HepG2 (cell line): Measurements from ENCODE around the gene NFATC4. TPM values are rescaled to one million over a fixed set of nuclear protein-coding genes. Genes with fewer than 3 reads are reported as not detected.
A peak's percentile ranks its signal among the peaks of the same experiment; 100 is the strongest.

Experiments
- ADNP ChIP-seq: sonication (generic); formaldehyde crosslinking; IDR thresholded peaks from 2 replicates; pipeline ENCODE4 v1.4.0; 2020; ENCODE audit warnings: missing genetic modification reagents
- ARHGAP35 ChIP-seq: sonication (generic); formaldehyde crosslinking; IDR thresholded peaks from 2 replicates; pipeline ENCODE4 v1.9.0; 2022; ENCODE audit warnings: mild to moderate bottlenecking, inconsistent platforms, moderate library complexity, missing genetic modification reagents, borderline replicate concordance
- ETV5 ChIP-seq: IDR thresholded peaks from 2 replicates; pipeline ENCODE4 v1.6.1; 2018; ENCODE audit warnings: missing biosample characterization, missing genetic modification reagents, inconsistent platforms, borderline replicate concordance
- JUND ChIP-seq: sonication (generic); formaldehyde crosslinking; IDR thresholded peaks from 2 replicates; pipeline ENCODE4 v1.8.0; 2022; ENCODE audit warnings: mild to moderate bottlenecking, missing genetic modification reagents
- KDM1A ChIP-seq: IDR thresholded peaks from 2 replicates; pipeline ENCODE4 v1.6.1; 2016; ENCODE audit warnings: missing compliant biosample characterization
- KDM2A ChIP-seq: sonication (generic); formaldehyde crosslinking; IDR thresholded peaks from 2 replicates; pipeline ENCODE4 v1.4.0; 2020; ENCODE audit warnings: low read depth, missing genetic modification reagents, borderline replicate concordance
- MIER2 ChIP-seq: IDR thresholded peaks from 2 replicates; pipeline ENCODE4 v1.6.1; 2016; ENCODE audit warnings: missing biosample characterization, missing genetic modification reagents
- NCOA1 ChIP-seq: sonication (generic); formaldehyde crosslinking; IDR thresholded peaks from 2 replicates; pipeline ENCODE4 v1.9.0; 2021; ENCODE audit warnings: missing genetic modification reagents
- RERE ChIP-seq: IDR thresholded peaks from 2 replicates; pipeline ENCODE4 v1.6.1; 2016; ENCODE audit warnings: low read depth, missing genetic modification reagents, missing compliant biosample characterization
- RXRB ChIP-seq: IDR thresholded peaks from 2 replicates; pipeline ENCODE4 v1.6.1; 2016; ENCODE audit warnings: borderline replicate concordance, missing genetic modification reagents, missing compliant biosample characterization
- THAP7 ChIP-seq: sonication (generic); formaldehyde crosslinking; IDR thresholded peaks from 2 replicates; pipeline ENCODE4 v1.8.1; 2023; ENCODE audit warnings: mild to moderate bottlenecking, missing genetic modification reagents
- TRIM24 ChIP-seq: sonication (generic); formaldehyde crosslinking; IDR thresholded peaks from 2 replicates; pipeline ENCODE4 v1.8.0; 2022; ENCODE audit warnings: mild to moderate bottlenecking, missing genetic modification reagents
- ZBTB14 ChIP-seq: sonication (generic); formaldehyde crosslinking; IDR thresholded peaks from 2 replicates; pipeline ENCODE4 v1.4.0; 2020; ENCODE audit warnings: missing genetic modification reagents
- ZNF230 ChIP-seq: sonication (generic); formaldehyde crosslinking; IDR thresholded peaks from 2 replicates; pipeline ENCODE4 v1.4.0; 2020; ENCODE audit warnings: mild to moderate bottlenecking, missing genetic modification reagents
- ZNF264 ChIP-seq: sonication (generic); formaldehyde crosslinking; IDR thresholded peaks from 2 replicates; pipeline ENCODE4 v1.4.0; 2020; ENCODE audit warnings: missing genetic modification reagents
- ZNF282 ChIP-seq: fragments of 450-650 bp; IDR thresholded peaks from 2 replicates; pipeline ENCODE4 v1.6.1; 2018; ENCODE audit not compliant: partially characterized antibody
- ZNF468 ChIP-seq: sonication (generic); formaldehyde crosslinking; IDR thresholded peaks from 2 replicates; pipeline ENCODE4 v1.8.0; 2022; ENCODE audit warnings: mild to moderate bottlenecking, moderate library complexity, missing genetic modification reagents
- ZNF703 ChIP-seq: sonication (generic); formaldehyde crosslinking; IDR thresholded peaks from 2 replicates; pipeline ENCODE4 v1.5.1; 2020; ENCODE audit warnings: missing genetic modification reagents, mild to moderate bottlenecking, moderate library complexity, borderline replicate concordance
- ZNF784 ChIP-seq: sonication (generic); formaldehyde crosslinking; IDR thresholded peaks from 2 replicates; pipeline ENCODE4 v1.5.1; 2020; ENCODE audit warnings: missing genetic modification reagents, mild to moderate bottlenecking, borderline replicate concordance
- polyA plus RNA-seq, 8 experiments: library from polyadenylated mRNA; depleted of rRNA in 3 of 8; stranded (reverse) in 7 of 8; unstranded in 1 of 8; fragments of >200 nt; fragmentation: Illumina TruSeq in 4 of 8; extraction: Trizol in 4 of 8; gene quantifications; 2 replicates each; pipeline versions ENCODE4 v1.2.1 to v1.2.3, GENCODE V29; 2011 to 2016; ENCODE audit warnings: low read depth in 4 of 8, missing spikeins in 1 of 8, mixed read lengths in 1 of 8; ENCODE audit not compliant: insufficient read depth in 1 of 8
- total RNA-seq, 5 experiments: library from RNA; depleted of rRNA; stranded (reverse); fragments of >200 nt; fragmentation: Illumina TruSeq; extraction: Trizol; gene quantifications; 2 replicates each; pipeline ENCODE4 v1.2.3, GENCODE V29; 2016; ENCODE audit warnings: low read depth in 1 of 5

NFATC4 gene
- total and polyA plus RNA-seq, 2 of the 13 experiments (the other 11 are each of a cell fraction or from before 2014, with no cell fraction given), result 0.04 to 0.15 TPM

GRCh38 chr14:24427537-24428508 is 59.8 kb downstream of the NFATC4 start (continued):
- no peak for TF ChIP-seq RERE (CRISPR knock-in tag)
- TF ChIP-seq ZNF230 (CRISPR knock-in tag), result no peak; the same call in 1 of the 2 replicates
- no peak for TF ChIP-seq ARHGAP35 (CRISPR knock-in tag)
- 0 out of 2 replicates have a peak, but pooled peaks have one; percentile 54 for TF ChIP-seq ETV5 (CRISPR knock-in tag)
- peak; percentile 53 for TF ChIP-seq RXRB (CRISPR knock-in tag)
- TF ChIP-seq KDM1A, result 0 out of 2 replicates have a peak, but pooled peaks have one; percentile 30
- no peak for TF ChIP-seq ZBTB14
- TF ChIP-seq ADNP (CRISPR knock-in tag), result no peak
- TF ChIP-seq ZNF282, result no peak
- no peak for TF ChIP-seq TRIM24 (CRISPR knock-in tag)
- no peak for TF ChIP-seq JUND (CRISPR knock-in tag)
- no peak for TF ChIP-seq ZNF784 (CRISPR knock-in tag)
- TF ChIP-seq ZNF703 (CRISPR knock-in tag), result no peak
- no peak for TF ChIP-seq MIER2 (CRISPR knock-in tag)
- no peak for TF ChIP-seq ZNF264
- TF ChIP-seq KDM2A, result peak; percentile 45; the same call in 1 of the 2 replicates
- TF ChIP-seq ZNF468 (CRISPR knock-in tag), result no peak
- TF ChIP-seq NCOA1 (CRISPR knock-in tag), result no peak
- TF ChIP-seq THAP7 (CRISPR knock-in tag), result no peak
